Sigmoid colon (tissue), 4 donors: ENCODE data around the gene FGF14.

Experiments
- EP300 ChIP-seq, 4 donors: sonication (generic); formaldehyde crosslinking; IDR thresholded peaks; one replicate each; pipeline ENCODE4 v1.6.1; 2017; ENCODE audit warnings: antibody characterized with exemption in 4 of 4
- TF ChIP-seq, protein P1 (sequence below), 4 experiments: fragments of 450-650 bp in 3 of 4; fragments of 200-600 bp in 1 of 4; IDR thresholded peaks; one replicate each; pipeline ENCODE4 v1.5.1; 2016 to 2019; ENCODE audit warnings: antibody characterized with exemption in 4 of 4, mild to moderate bottlenecking in 3 of 4, moderate library complexity in 2 of 4

GRCh38 chr13:101896541-101896940, 505.3 kb downstream of the FGF14 start:
- TF ChIP-seq, protein P1, sequence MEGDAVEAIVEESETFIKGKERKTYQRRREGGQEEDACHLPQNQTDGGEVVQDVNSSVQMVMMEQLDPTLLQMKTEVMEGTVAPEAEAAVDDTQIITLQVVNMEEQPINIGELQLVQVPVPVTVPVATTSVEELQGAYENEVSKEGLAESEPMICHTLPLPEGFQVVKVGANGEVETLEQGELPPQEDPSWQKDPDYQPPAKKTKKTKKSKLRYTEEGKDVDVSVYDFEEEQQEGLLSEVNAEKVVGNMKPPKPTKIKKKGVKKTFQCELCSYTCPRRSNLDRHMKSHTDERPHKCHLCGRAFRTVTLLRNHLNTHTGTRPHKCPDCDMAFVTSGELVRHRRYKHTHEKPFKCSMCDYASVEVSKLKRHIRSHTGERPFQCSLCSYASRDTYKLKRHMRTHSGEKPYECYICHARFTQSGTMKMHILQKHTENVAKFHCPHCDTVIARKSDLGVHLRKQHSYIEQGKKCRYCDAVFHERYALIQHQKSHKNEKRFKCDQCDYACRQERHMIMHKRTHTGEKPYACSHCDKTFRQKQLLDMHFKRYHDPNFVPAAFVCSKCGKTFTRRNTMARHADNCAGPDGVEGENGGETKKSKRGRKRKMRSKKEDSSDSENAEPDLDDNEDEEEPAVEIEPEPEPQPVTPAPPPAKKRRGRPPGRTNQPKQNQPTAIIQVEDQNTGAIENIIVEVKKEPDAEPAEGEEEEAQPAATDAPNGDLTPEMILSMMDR (IDR thresholded peaks at IDR 0.05) = no peak
- no peak for TF ChIP-seq EP300 (IDR thresholded peaks at IDR 0.05)
